H1 (cell line): ENCODE data around the gene ATXN2. TPM values are rescaled to one million over a fixed set of nuclear protein-coding genes. Genes with fewer than 3 reads are reported as not detected.

Source experiments
- CTCF ChIA-PET: fragments of 300-600 bp; sonication (Branson Sonifier 250); formaldehyde crosslinking; loops from one replicate; lab custom pipeline; 2021; ENCODE audit not compliant: partially characterized antibody; lab: Charles Lee
- POLR2A ChIA-PET: fragments of 300-600 bp; sonication (Branson Sonifier 250); formaldehyde crosslinking; loops from one replicate; lab custom pipeline; 2021; ENCODE audit warnings: inconsistent platforms; ENCODE audit not compliant: partially characterized antibody; lab: Charles Lee
- DNase-seq, 2 experiments: peaks; one replicate each; pipeline versions ENCODE4 v3.0.0 to v3.0.0-alpha.2; 2010 to 2022; ENCODE audit warnings: low spot score in 2 of 2, low read depth in 1 of 2, mixed read lengths in 1 of 2
- FAIRE-seq: peaks from 2 replicates; lab custom pipeline; 2011; peaks lifted over from hg19 to GRCh38; lab: Jason Lieb, UNC
- H2AFZ ChIP-seq: 2 replicates; pipeline ENCODE4 v1.8.1; 2012; ENCODE audit warnings: low read length, inconsistent platforms
- H2AK5ac ChIP-seq: 2 replicates; pipeline ENCODE4 v1.6.1; 2013; ENCODE audit warnings: low read depth, low read length
- H2BK120ac ChIP-seq: replicated peaks from 2 replicates; pipeline ENCODE3; 2013; ENCODE audit warnings: low read depth, low read length, inconsistent platforms
- H2BK12ac ChIP-seq: 2 replicates; pipeline ENCODE4 v1.6.1; 2013; ENCODE audit warnings: low read depth, low read length
- H2BK15ac ChIP-seq: 2 replicates; pipeline ENCODE4 v1.6.1; 2013; ENCODE audit warnings: low read length
- H2BK20ac ChIP-seq: 2 replicates; pipeline ENCODE4 v1.6.1; 2013; ENCODE audit warnings: low read length
- H2BK5ac ChIP-seq: 2 replicates; pipeline ENCODE4 v1.6.1; 2013; ENCODE audit warnings: low read depth, low read length
- H3K14ac ChIP-seq: 2 replicates; pipeline ENCODE4 v1.6.1; 2013; ENCODE audit warnings: inconsistent platforms; ENCODE audit not compliant: insufficient read length
- H3K18ac ChIP-seq: 2 replicates; pipeline ENCODE4 v1.6.1; 2013; ENCODE audit warnings: low read length; ENCODE audit errors: extremely low read depth
- H3K23ac ChIP-seq: 2 replicates; pipeline ENCODE4 v1.6.1; 2013; ENCODE audit warnings: inconsistent platforms; ENCODE audit not compliant: insufficient read length
- H3K23me2 ChIP-seq: 2 replicates; pipeline ENCODE4 v1.6.1; 2013; ENCODE audit warnings: low read depth, low read length
- H3K27ac ChIP-seq: 2 replicates; pipeline ENCODE4 v1.6.1; 2011; ENCODE audit warnings: low read depth, low read length, inconsistent platforms
- H3K27me3 ChIP-seq, 4 experiments: replicated peaks in 1 of 4; 1 replicate in 1 of 4; 2 replicates in 3 of 4; pipeline versions ENCODE4 v1.6.1 to v1.8.1; 2011 to 2013; ENCODE audit warnings: low read length in 3 of 4, mild to moderate bottlenecking in 3 of 4, inconsistent platforms in 2 of 4, mixed read lengths in 2 of 4, moderate library complexity in 1 of 4; ENCODE audit not compliant: control insufficient read depth in 3 of 4, insufficient read depth in 3 of 4; ENCODE audit errors: extremely low read depth in 1 of 4
- H3K36me3 ChIP-seq, 4 experiments: 2 replicates each; pipeline versions ENCODE4 v1.6.1 to v1.8.1; 2011 to 2013; ENCODE audit warnings: mild to moderate bottlenecking in 4 of 4, low read length in 3 of 4, moderate library complexity in 2 of 4, control low read depth in 1 of 4, inconsistent platforms in 1 of 4; ENCODE audit not compliant: insufficient read depth in 4 of 4, control insufficient read depth in 2 of 4
- H3K4ac ChIP-seq: replicated peaks from 2 replicates; pipeline ENCODE3; 2013; ENCODE audit warnings: low read length, low read depth, mixed read lengths, inconsistent platforms; ENCODE audit not compliant: insufficient read length
- H3K4me1 ChIP-seq, 4 experiments: replicated peaks in 1 of 4; 1 replicate in 1 of 4; 2 replicates in 3 of 4; pipeline versions ENCODE4 v1.6.1 to v1.8.1; 2011 to 2013; ENCODE audit warnings: low read length in 3 of 4, inconsistent platforms in 2 of 4, mixed read lengths in 1 of 4; ENCODE audit not compliant: insufficient read depth in 4 of 4, control insufficient read depth in 3 of 4
- H3K4me2 ChIP-seq, 2 experiments: 2 replicates each; pipeline versions ENCODE4 v1.6.1 to v1.8.1; 2011 to 2013; ENCODE audit warnings: low read depth in 2 of 2, low read length in 2 of 2, control low read depth in 1 of 2, inconsistent platforms in 1 of 2, mild to moderate bottlenecking in 1 of 2; ENCODE audit not compliant: insufficient read depth in 1 of 2
- H3K4me3 ChIP-seq, 4 experiments: fragments of 200-600, 300-600 bp in 1 of 4; sonication (generic), shearing (Covaris generic), sonication (Bioruptor Twin) in 1 of 4; 2 replicates each; pipeline versions ENCODE4 v1.5.1 to v1.8.1; 2011 to 2016; ENCODE audit warnings: low read length in 4 of 4, low read depth in 3 of 4, control low read depth in 2 of 4, inconsistent platforms in 2 of 4, mild to moderate bottlenecking in 2 of 4, mixed read lengths in 1 of 4, moderate library complexity in 1 of 4; ENCODE audit not compliant: insufficient read depth in 2 of 4; ENCODE audit errors: extremely low read depth in 1 of 4
- H3K56ac ChIP-seq: replicated peaks from 2 replicates; pipeline ENCODE3; 2013; ENCODE audit warnings: low read depth, mild to moderate bottlenecking, mixed read lengths, low read length, inconsistent platforms; ENCODE audit not compliant: insufficient read length
- H3K79me1 ChIP-seq: 2 replicates; pipeline ENCODE4 v1.6.1; 2013; ENCODE audit warnings: low read depth, low read length, control low read depth
- H3K79me2 ChIP-seq, 2 experiments: 2 replicates each; pipeline versions ENCODE4 v1.6.1 to v1.8.1; 2012 to 2013; ENCODE audit warnings: low read length in 2 of 2, mild to moderate bottlenecking in 2 of 2, inconsistent platforms in 1 of 2; ENCODE audit not compliant: insufficient read depth in 2 of 2, control insufficient read depth in 1 of 2
- H3K9ac ChIP-seq, 4 experiments: replicated peaks in 1 of 4; 1 replicate in 1 of 4; 2 replicates in 3 of 4; pipeline versions ENCODE4 v1.6.1 to v1.8.1; 2011 to 2013; ENCODE audit warnings: low read depth in 3 of 4, low read length in 3 of 4, control low read depth in 2 of 4, mild to moderate bottlenecking in 2 of 4, moderate library complexity in 2 of 4, inconsistent platforms in 1 of 4; ENCODE audit errors: extremely low read depth in 1 of 4
- H3K9me3 ChIP-seq, 2 experiments: 2 replicates each; pipeline versions ENCODE4 v1.6.1 to v1.8.1; 2012 to 2013; ENCODE audit warnings: mild to moderate bottlenecking in 2 of 2, moderate library complexity in 2 of 2, control low read depth in 1 of 2, inconsistent platforms in 1 of 2, low read depth in 1 of 2, low read length in 1 of 2, mixed read lengths in 1 of 2; ENCODE audit not compliant: insufficient read depth in 2 of 2
- H4K20me1 ChIP-seq, 2 experiments: replicated peaks in 1 of 2; 2 replicates each; pipeline versions ENCODE3 to v1.8.1; 2011 to 2013; ENCODE audit warnings: inconsistent platforms in 2 of 2, low read length in 2 of 2, mild to moderate bottlenecking in 1 of 2; ENCODE audit not compliant: insufficient read depth in 2 of 2, control insufficient read depth in 1 of 2
- H4K5ac ChIP-seq: 2 replicates; pipeline ENCODE4 v1.6.1; 2013; ENCODE audit warnings: low read length, low read depth, mixed read lengths, inconsistent platforms; ENCODE audit not compliant: insufficient read length
- H4K8ac ChIP-seq: 2 replicates; pipeline ENCODE4 v1.8.0; 2013; ENCODE audit warnings: mild to moderate bottlenecking, moderate library complexity, low read length, inconsistent platforms; ENCODE audit not compliant: insufficient read depth; ENCODE audit errors: extremely low read depth
- H4K91ac ChIP-seq: replicated peaks from 2 replicates; pipeline ENCODE3; 2013; ENCODE audit warnings: low read length, mixed read lengths, inconsistent platforms; ENCODE audit not compliant: insufficient read length
- EZH2 ChIP-seq: fragments of 200-600 bp; sonication (generic); IDR thresholded peaks from 2 replicates; pipeline ENCODE4 v1.7.1; 2012; ENCODE audit warnings: low read depth, mild to moderate bottlenecking, moderate library complexity, low read length, inconsistent platforms; ENCODE audit not compliant: severe bottlenecking
- POU5F1 ChIP-seq: IDR thresholded peaks from 2 replicates; pipeline ENCODE4 v1.6.1; 2011; ENCODE audit warnings: low read depth, mild to moderate bottlenecking, low read length, moderate library complexity
- RBBP5 ChIP-seq: IDR thresholded peaks from 2 replicates; pipeline ENCODE4 v1.7.1; 2012; ENCODE audit warnings: low read depth, mild to moderate bottlenecking, inconsistent platforms, low read length, moderate library complexity, borderline replicate concordance
- SIN3A ChIP-seq, 2 experiments: IDR thresholded peaks in 1 of 2; conservative IDR thresholded peaks in 1 of 2; 2 replicates each; pipeline ENCODE4 v1.6.1; 2011 to 2012; ENCODE audit warnings: low read length in 2 of 2, improper control_type of control experiment in 1 of 2, low read depth in 1 of 2, mild to moderate bottlenecking in 1 of 2
- SUZ12 ChIP-seq: fragments of 200-600 bp; sonication (generic); IDR thresholded peaks from 2 replicates; pipeline ENCODE4 v1.6.1; 2012; ENCODE audit warnings: mild to moderate bottlenecking, inconsistent platforms, low read length, moderate library complexity, mixed read lengths
- ZNF274 ChIP-seq: IDR thresholded peaks from 2 replicates; pipeline ENCODE4 v1.7.0; 2012; ENCODE audit warnings: low read length, borderline replicate concordance; ENCODE audit errors: extremely low read depth
- WGBS, 2 experiments: shearing (Covaris generic) in 1 of 2; methylation state at CpG; one replicate each; pipeline versions ENCODE4 v1.1.6 to v1.1.7; 2013 to 2015; ENCODE audit warnings: low lambda C conversion rate in 2 of 2, mixed read lengths in 2 of 2, inconsistent platforms in 1 of 2, low coverage in 1 of 2, missing lambda C conversion rate in 1 of 2; ENCODE audit not compliant: insufficient replicate concordance in 2 of 2, insufficient coverage in 1 of 2, insufficient read length in 1 of 2; ENCODE audit errors: extremely low coverage in 1 of 2, missing lambda C conversion rate in 1 of 2; 5-methylcytosine and 5-hydroxymethylcytosine counted together
- polyA plus RNA-seq, 7 experiments: library from polyadenylated mRNA; depleted of rRNA in 3 of 7; stranded (reverse) in 5 of 7; unstranded in 2 of 7; fragments of >200 nt in 5 of 7; fragments of 200-250 nt in 2 of 7; gene quantifications; 1 replicate in 5 of 7; 2 replicates in 1 of 7; 4 replicates in 1 of 7; pipeline versions ENCODE4 v1.2.1 to v1.2.3, GENCODE V29; 2011 to 2013; ENCODE audit warnings: missing spikeins in 2 of 7, mixed read lengths in 2 of 7
- total RNA-seq: library from RNA; stranded (reverse); fragmentation: NEBNext Ultra II Directional; extraction: Animal tissue kit (Norgen Biotek cat#: 25700); gene quantifications from 2 replicates; pipeline ENCODE4 v1.2.1, GENCODE V29; 2021
- TF ChIP-seq, protein P1 (sequence below): IDR thresholded peaks from 2 replicates; pipeline ENCODE4 v1.6.1; 2012; ENCODE audit warnings: low read length, inconsistent platforms

ATXN2 gene
- total and polyA plus RNA-seq, 2 of the 8 experiments (the other 6 are each of a cell fraction or from before 2014, with no cell fraction given): 46.6 to 80.7 TPM

DNA sequence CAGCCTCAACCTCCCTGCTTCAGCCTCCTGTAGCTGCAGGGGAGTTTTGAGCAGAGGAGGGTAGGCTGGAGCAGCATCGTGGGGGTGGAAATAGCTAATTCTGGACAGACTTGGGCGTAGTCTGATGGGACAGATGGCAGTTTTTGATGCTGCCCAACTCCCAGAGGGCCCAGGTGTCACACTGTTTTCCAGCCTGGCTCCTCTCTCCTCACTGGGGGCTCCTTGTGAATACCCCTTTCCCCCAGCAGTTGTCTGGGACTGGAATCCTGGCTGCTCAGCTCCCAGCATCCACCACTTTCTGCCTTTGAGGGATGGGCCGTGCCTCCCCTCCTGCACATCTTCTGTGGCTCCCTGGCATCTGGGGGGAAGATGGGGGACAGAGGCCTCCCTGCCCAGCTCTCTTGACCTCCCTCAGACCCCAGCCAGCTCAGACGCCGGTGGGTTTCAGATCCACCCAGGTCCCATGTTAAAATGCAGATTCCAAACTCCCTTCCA lies 159.4 kb downstream of the ATXN2 start:
- Histone ChIP-seq H4K20me1 (peaks cover 29 to 34% of the 10 kb centered on the region in 2 experiments), H4K8ac (no peak overlapping the region; the same call in 1 of the 2 replicates), H4K5ac (no peak overlapping the region), H2BK5ac (no peak overlapping the region; the same call in 1 of the 2 replicates), H2AFZ (no peak overlapping the region), H3K23ac (no peak overlapping the region)
- POLR2A ChIA-PET: interaction anchor here (0.6 to 1.6 kb wide), 5 partner anchors 11 to 44 kb away, joined by 3 to 5 read pairs (median 5); no protein-coding TSS in a partner anchor
- no peak for TF ChIP-seq SIN3A (conservative IDR thresholded peaks at IDR 0.05 in 1 of 2, IDR thresholded peaks at IDR 0.05 in 1 of 2; ENCODE audit: low read depth in 1 of 2, low read length in 2 of 2)
- no peak for TF ChIP-seq EZH2
- no peak for TF ChIP-seq SUZ12
- TF ChIP-seq RBBP5: no peak
- no peak for TF ChIP-seq ZNF274
- TF ChIP-seq, protein P1, sequence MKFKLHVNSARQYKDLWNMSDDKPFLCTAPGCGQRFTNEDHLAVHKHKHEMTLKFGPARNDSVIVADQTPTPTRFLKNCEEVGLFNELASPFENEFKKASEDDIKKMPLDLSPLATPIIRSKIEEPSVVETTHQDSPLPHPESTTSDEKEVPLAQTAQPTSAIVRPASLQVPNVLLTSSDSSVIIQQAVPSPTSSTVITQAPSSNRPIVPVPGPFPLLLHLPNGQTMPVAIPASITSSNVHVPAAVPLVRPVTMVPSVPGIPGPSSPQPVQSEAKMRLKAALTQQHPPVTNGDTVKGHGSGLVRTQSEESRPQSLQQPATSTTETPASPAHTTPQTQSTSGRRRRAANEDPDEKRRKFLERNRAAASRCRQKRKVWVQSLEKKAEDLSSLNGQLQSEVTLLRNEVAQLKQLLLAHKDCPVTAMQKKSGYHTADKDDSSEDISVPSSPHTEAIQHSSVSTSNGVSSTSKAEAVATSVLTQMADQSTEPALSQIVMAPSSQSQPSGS: no peak
- TF ChIP-seq POU5F1: no peak
- TF ChIP-seq, all 59 proteins: peak for 0
- no peaks in the 10 kb centered on the region for H3K23me2 ChIP-seq
- no peak overlapping the region for H2BK120ac ChIP-seq
- CTCF ChIA-PET: interaction anchor here (2.0 to 31.7 kb wide), 4 partner anchors 11 to 36 kb away, joined by 6 to 838 read pairs (median 134); partner anchors contain the start of gene SH2B3
- H3K79me2 ChIP-seq: peaks cover 0 to 72% of the 10 kb centered on the region in 2 experiments; a peak in 2 of 4 replicates
- WGBS, 2 experiments: 92% methylated on average over 5 of the region's 5 CpGs; no CpG with 5 or more reads in 1 of the 2 experiments
- no peak overlapping the region for H3K4me3 ChIP-seq
- no peak overlapping the region for H3K9ac ChIP-seq
- H3K27ac ChIP-seq: no peak overlapping the region
- no peak overlapping the region for H4K91ac ChIP-seq
- H3K79me1 ChIP-seq: peaks cover 20% of the 10 kb centered on the region
- DNase-seq (no peak), FAIRE-seq (no peak)
- no peak overlapping the region for H2BK12ac ChIP-seq
- H3K56ac ChIP-seq: no peak overlapping the region
- no peaks in the 10 kb centered on the region for H3K27me3 ChIP-seq
- no peak overlapping the region for H3K4me2 ChIP-seq
- H2BK20ac ChIP-seq: no peak overlapping the region
- H3K36me3 ChIP-seq: peaks cover 0 to 3% (median 0%) of the 10 kb centered on the region in 4 experiments; a peak in 1 of 8 replicates
- no peak overlapping the region for H2BK15ac ChIP-seq
- H3K14ac ChIP-seq: no peak overlapping the region
- H3K4ac ChIP-seq: no peak overlapping the region
- H3K18ac ChIP-seq: no peak overlapping the region
- H3K9me3 ChIP-seq: no peaks in the 10 kb centered on the region
- H2AK5ac ChIP-seq: no peak overlapping the region
- H3K4me1 ChIP-seq: peaks cover 0 to 34% (median 26%) of the 10 kb centered on the region in 4 experiments; a peak in 6 of 7 replicates
